ENCODE results near the gene WDR93. TPM values are rescaled to one million over a fixed set of nuclear protein-coding genes. Genes with fewer than 3 reads are reported as not detected.

Gene WDR93
- total RNA-seq, 1 experiment from 2014 or later, result not detected

DNA sequence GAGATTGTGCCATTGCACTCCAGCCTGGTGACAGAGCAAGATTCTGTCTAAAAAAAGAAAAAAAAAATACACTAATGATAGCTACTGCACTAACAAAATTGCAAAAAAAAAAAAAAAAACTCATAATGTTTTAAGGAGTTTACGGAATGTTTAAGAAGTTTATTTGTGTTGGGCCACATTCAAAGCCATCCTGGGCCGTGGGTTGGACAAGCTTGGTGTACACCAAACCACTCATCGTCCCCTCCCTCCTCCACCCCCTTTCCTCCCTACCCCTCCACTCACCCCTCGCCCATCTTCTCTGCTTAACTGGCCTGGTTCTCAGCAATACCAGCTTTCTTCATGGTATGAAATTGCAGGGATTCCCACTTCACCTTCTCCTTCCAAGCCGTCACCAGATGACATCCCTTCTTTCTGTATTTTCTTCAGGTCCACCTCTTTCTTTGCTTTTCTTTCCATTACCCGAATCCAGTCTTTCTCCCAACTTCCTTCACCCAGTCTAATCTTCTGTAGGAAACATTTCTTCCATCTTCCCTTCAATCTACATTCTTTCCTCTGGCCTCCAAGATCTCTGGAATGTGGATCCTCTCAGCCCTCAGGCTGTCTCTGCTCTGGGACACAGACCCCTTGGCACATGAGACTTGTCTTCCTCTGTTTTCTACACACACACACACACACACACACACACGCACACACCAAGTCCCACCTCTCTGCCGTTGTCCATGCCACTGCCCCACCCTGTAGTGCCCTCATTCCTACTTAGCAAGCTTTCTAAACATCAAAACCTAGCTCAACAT, 63.9 kb downstream of the WDR93 start:
- no TSS peak for BruUV-seq (replicated peaks)
- ChIA-PET POLR2A (ENCODE audit: low non-redundant PET) (interaction anchor here (0.5 kb wide), 1 partner anchor 65 kb away, joined by 3 read pairs; no protein-coding TSS in a partner anchor), CTCF (interaction anchor here (0.6 to 0.7 kb wide), 2 partner anchors 247 to 1135 kb away, joined by 8 read pairs; no protein-coding TSS in a partner anchor)
- Histone ChIP-seq H3K4me1 (ENCODE audit: insufficient read depth, low read length, poor library complexity, severe bottlenecking) (peaks cover 8% of the 10 kb centered on the region), H3K9me3 (ENCODE audit: low read depth, low read length, poor library complexity, severe bottlenecking) (no peaks in the 10 kb centered on the region), H3K36me3 (ENCODE audit: insufficient read depth, low read length, poor library complexity, severe bottlenecking) (no peaks in the 10 kb centered on the region), H3K27me3 (replicated peaks; ENCODE audit: insufficient read depth, low read depth, low read length, poor library complexity) (no peaks in the 10 kb centered on the region), H3K4me3 (ENCODE audit: low read depth, low read length, poor library complexity, severe bottlenecking) (no peak overlapping the region), H3K27ac (ENCODE audit: low read depth, low read length, poor library complexity, severe bottlenecking) (no peak overlapping the region)
- TF ChIP-seq, protein P1, sequence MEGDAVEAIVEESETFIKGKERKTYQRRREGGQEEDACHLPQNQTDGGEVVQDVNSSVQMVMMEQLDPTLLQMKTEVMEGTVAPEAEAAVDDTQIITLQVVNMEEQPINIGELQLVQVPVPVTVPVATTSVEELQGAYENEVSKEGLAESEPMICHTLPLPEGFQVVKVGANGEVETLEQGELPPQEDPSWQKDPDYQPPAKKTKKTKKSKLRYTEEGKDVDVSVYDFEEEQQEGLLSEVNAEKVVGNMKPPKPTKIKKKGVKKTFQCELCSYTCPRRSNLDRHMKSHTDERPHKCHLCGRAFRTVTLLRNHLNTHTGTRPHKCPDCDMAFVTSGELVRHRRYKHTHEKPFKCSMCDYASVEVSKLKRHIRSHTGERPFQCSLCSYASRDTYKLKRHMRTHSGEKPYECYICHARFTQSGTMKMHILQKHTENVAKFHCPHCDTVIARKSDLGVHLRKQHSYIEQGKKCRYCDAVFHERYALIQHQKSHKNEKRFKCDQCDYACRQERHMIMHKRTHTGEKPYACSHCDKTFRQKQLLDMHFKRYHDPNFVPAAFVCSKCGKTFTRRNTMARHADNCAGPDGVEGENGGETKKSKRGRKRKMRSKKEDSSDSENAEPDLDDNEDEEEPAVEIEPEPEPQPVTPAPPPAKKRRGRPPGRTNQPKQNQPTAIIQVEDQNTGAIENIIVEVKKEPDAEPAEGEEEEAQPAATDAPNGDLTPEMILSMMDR (conservative IDR thresholded peaks at IDR 0.05; ENCODE audit: low read depth, low read length), result no peak
- no peak for TF ChIP-seq EZH2 (IDR thresholded peaks at IDR 0.05; ENCODE audit: borderline replicate concordance, low read depth, low read length, poor library complexity, severe bottlenecking)
- DNase-seq (ENCODE audit: low spot score), result no peak
- intact Hi-C loops (cut with micrococcal nuclease; ENCODE audit: unreplicated experiment), result loop anchor here (10.0 kb wide), 1 partner anchor 200 kb away; no protein-coding TSS in a partner anchor

DNA sequence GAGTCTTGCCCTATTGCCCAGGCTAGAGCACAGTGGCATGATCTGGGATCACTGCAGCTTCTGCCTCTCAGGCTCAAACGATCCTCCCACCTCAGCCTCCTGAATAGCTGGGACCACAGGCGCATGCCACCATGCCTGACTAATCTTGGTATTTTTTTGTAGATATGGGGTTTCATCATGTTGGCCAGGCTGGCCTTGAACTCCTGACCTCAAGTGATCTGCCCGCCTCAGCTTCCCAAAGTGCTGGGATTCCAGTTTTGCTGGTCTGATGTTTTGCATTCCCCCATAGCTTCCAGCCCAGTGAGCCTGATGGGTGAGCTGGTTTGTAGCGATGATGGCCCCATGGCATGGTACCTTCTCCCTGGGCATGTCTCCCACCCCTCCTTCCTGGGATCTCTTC, 65.1 kb downstream of the WDR93 start:
- Histone ChIP-seq H3K4me1 (ENCODE audit: insufficient read depth, low read length, poor library complexity, severe bottlenecking) (peaks cover 8% of the 10 kb centered on the region), H3K36me3 (ENCODE audit: insufficient read depth, low read length, poor library complexity, severe bottlenecking) (no peaks in the 10 kb centered on the region), H3K9me3 (ENCODE audit: low read depth, low read length, poor library complexity, severe bottlenecking) (no peaks in the 10 kb centered on the region), H3K27me3 (replicated peaks; ENCODE audit: insufficient read depth, low read depth, low read length, poor library complexity) (no peaks in the 10 kb centered on the region), H3K27ac (ENCODE audit: low read depth, low read length, poor library complexity, severe bottlenecking) (no peak overlapping the region), H3K4me3 (ENCODE audit: low read depth, low read length, poor library complexity, severe bottlenecking) (no peak overlapping the region)
- POLR2A ChIA-PET (ENCODE audit: low non-redundant PET), result no interaction called here
- CTCF ChIA-PET, result no interaction called here
- BruUV-seq (replicated peaks), result no TSS peak
- intact Hi-C loops (cut with micrococcal nuclease; ENCODE audit: unreplicated experiment), result loop anchor here (10.0 kb wide), 1 partner anchor 199 kb away; no protein-coding TSS in a partner anchor
- TF ChIP-seq EZH2 (IDR thresholded peaks at IDR 0.05; ENCODE audit: borderline replicate concordance, low read depth, low read length, poor library complexity, severe bottlenecking), result no peak
- TF ChIP-seq, protein P1 (conservative IDR thresholded peaks at IDR 0.05; ENCODE audit: low read depth, low read length), result no peak
- DNase-seq (ENCODE audit: low spot score), result no peak

DNA sequence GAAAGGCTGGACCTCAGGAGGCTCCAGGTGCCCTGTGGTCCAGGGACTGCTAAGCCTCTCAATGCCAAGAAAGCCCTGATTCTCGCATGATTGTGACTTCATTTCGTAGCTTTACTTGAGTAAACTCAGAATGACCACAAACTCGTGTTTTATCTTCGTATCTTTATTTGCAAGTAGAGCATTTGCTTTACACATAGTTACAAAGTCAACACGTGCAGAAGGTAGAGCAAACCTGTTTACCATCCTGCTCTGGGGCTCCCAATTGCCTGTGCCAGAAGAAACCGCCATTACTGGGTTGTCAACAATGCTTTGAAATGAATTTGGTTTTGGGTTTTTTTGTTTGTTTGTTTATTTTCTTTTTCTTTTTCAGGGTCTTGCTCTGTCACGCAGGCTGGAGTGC, 66.3 kb downstream of the WDR93 start:
- Histone ChIP-seq H3K4me1 (ENCODE audit: insufficient read depth, low read length, poor library complexity, severe bottlenecking) (peaks cover 12% of the 10 kb centered on the region), H3K4me3 (ENCODE audit: low read depth, low read length, poor library complexity, severe bottlenecking) (no peak overlapping the region), H3K27ac (ENCODE audit: low read depth, low read length, poor library complexity, severe bottlenecking) (no peak overlapping the region), H3K9me3 (ENCODE audit: low read depth, low read length, poor library complexity, severe bottlenecking) (no peaks in the 10 kb centered on the region), H3K27me3 (replicated peaks; ENCODE audit: insufficient read depth, low read depth, low read length, poor library complexity) (no peaks in the 10 kb centered on the region), H3K36me3 (ENCODE audit: insufficient read depth, low read length, poor library complexity, severe bottlenecking) (no peaks in the 10 kb centered on the region)
- no TSS peak for BruUV-seq (replicated peaks)
- CTCF ChIA-PET, result no interaction called here
- TF ChIP-seq, protein P1 (conservative IDR thresholded peaks at IDR 0.05; ENCODE audit: low read depth, low read length), result no peak
- no peak for TF ChIP-seq EZH2 (IDR thresholded peaks at IDR 0.05; ENCODE audit: borderline replicate concordance, low read depth, low read length, poor library complexity, severe bottlenecking)
- POLR2A ChIA-PET (ENCODE audit: low non-redundant PET), result no interaction called here
- DNase-seq (ENCODE audit: low spot score), result no peak
- intact Hi-C loops (cut with micrococcal nuclease; ENCODE audit: unreplicated experiment), result loop anchor here (10.0 kb wide), 1 partner anchor 198 kb away; no protein-coding TSS in a partner anchor
